Karpas-422 (cell line): ENCODE results near the gene CPPED1. TPM values are rescaled to one million over a fixed set of nuclear protein-coding genes. Genes with fewer than 3 reads are reported as not detected.

Experiments
- small RNA-seq: library from RNA; depleted of rRNA; stranded (forward); fragments of <200 nt; gene quantifications from one replicate; pipeline ENCODE3, GENCODE V24; 2014
- total RNA-seq: library from RNA; depleted of rRNA; stranded (reverse); fragments of >200 nt; shearing (Covaris generic); gene quantifications from 2 replicates; pipeline ENCODE4 v1.2.3, GENCODE V29; 2014; ENCODE audit warnings: low replicate concordance; rRNA removed

Gene CPPED1
- total RNA-seq, 1 experiment from 2014 or later, result 1.8 TPM

Small RNA genes within 50 kb of the gene (small RNA-seq; reads per million reads assigned to genes)
- not detected for gene MIR4718
- not detected for gene RF00443

Other genes with a start within 250 kb of the CPPED1 start
- not detected in 2 replicates for gene SHISA9, start 97.7 kb upstream of the CPPED1 start, total RNA-seq